SIG-M5 treated with dmso at 0.1 percent for 504 hours (cell line): ENCODE results near the gene EFCAB6.

ENCODE experiments used
- DNase-seq: peaks from one replicate; lab custom pipeline; 2025; ENCODE audit not compliant: unreplicated experiment; lab: John Stamatoyannopoulos, UW

EFCAB6 gene

GRCh38 chr22:43555561-43556515, 256.3 kb downstream of the EFCAB6 start:
- no peak for DNase-seq

GRCh38 chr22:43554694-43555365, 257.3 kb downstream of the EFCAB6 start:
- no peak for DNase-seq

- DNase-seq, result no peak
These were observed 257.9 kb downstream of the EFCAB6 start for GRCh38 chr22:43554259-43554636.

- no peak for DNase-seq
These were observed 258.4 kb downstream of the EFCAB6 start for GRCh38 chr22:43553451-43554258.

- DNase-seq, result no peak
These were observed 261.4 kb downstream of the EFCAB6 start for GRCh38 chr22:43550672-43551071.

- no peak for DNase-seq
These were observed 262.0 kb downstream of the EFCAB6 start for GRCh38 chr22:43550024-43550620.

- no peak for DNase-seq
These were observed 265.9 kb downstream of the EFCAB6 start for GRCh38 chr22:43546186-43546585.

GRCh38 chr22:43544289-43544673, 267.8 kb downstream of the EFCAB6 start:
- DNase-seq, result no peak

- peak; percentile 3 for DNase-seq
These were observed 268.4 kb downstream of the EFCAB6 start for GRCh38 chr22:43543522-43544288.

- DNase-seq, result no peak
These were observed 269.2 kb downstream of the EFCAB6 start for GRCh38 chr22:43542681-43543521.

GRCh38 chr22:43541462-43542407, 270.4 kb downstream of the EFCAB6 start:
- no peak for DNase-seq

GRCh38 chr22:43541022-43541421, 271.1 kb downstream of the EFCAB6 start:
- no peak for DNase-seq

GRCh38 chr22:43540529-43540923, 271.6 kb downstream of the EFCAB6 start:
- DNase-seq, result no peak

- no peak for DNase-seq
These were observed 272.3 kb downstream of the EFCAB6 start for GRCh38 chr22:43539572-43540528.

- no peak for DNase-seq
These were observed 275.0 kb downstream of the EFCAB6 start for GRCh38 chr22:43537019-43537585.

- no peak for DNase-seq
These were observed 276.4 kb downstream of the EFCAB6 start for GRCh38 chr22:43535741-43536140.

- DNase-seq, result no peak
These were observed 276.8 kb downstream of the EFCAB6 start for GRCh38 chr22:43535336-43535735.
